Measurements from ENCODE around the gene FSTL4.

DNA sequence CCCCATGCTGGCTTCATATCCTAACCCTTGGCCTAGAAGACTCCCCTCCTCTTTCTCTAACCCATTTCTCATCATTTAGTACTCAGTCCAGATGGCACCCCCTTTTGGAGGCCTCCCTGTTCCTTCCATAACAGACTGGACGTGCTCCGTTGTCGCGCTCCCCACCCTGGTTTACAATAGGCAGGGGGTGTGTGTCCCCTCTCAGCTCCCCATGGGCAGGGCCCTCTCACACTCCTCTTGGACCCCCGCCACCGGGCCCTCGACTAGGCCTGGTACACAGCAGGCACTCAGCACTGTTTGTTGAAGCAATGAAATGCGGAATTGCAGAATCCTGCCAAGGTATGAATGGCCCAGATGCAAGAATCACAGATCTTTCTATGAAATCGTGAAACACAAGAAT lies 227.4 kb downstream of the FSTL4 start:
- TF ChIP-seq POLR2AphosphoS5 (IDR thresholded peaks at IDR 0.05) (no peak), POLR2A (IDR thresholded peaks at IDR 0.05) (no peak), CTCF (IDR thresholded peaks at IDR 0.05) (no peak)
